B cell (primary cell): ENCODE measurements around the gene NUP42.

Experiments
- EZH2 ChIP-seq: IDR thresholded peaks from 2 replicates; pipeline ENCODE4 v1.6.1; 2012; ENCODE audit warnings: borderline replicate concordance, low read depth, mild to moderate bottlenecking, moderate library complexity, low read length; ENCODE audit not compliant: insufficient read depth, poor library complexity, severe bottlenecking
- TF ChIP-seq, protein P1 (sequence below): fragments of 200-600 bp; IDR thresholded peaks from one replicate; pipeline ENCODE4 v1.8.0; 2022; ENCODE audit warnings: antibody characterized with exemption, mild to moderate bottlenecking

DNA sequence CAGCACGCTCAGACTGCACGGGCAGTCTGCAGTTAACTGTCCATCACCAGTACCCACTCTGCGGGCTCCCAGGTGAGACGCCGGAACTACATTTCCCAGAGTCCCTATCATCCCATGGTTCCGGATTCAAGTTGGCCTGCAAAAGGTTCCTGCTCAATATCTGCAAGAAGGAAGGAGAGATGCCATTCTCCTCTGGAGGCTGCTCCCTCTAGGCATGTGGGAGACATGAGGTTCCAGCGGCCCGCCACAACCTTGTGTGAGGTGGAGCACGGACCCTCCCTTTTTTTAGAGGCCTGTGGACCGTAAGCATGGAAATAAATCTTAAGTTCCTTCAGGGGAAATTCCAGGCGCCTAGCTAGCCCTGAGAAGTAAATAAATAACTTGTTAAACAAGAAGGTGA lies 29.7 kb downstream of the NUP42 start:
- TF ChIP-seq, protein P1, sequence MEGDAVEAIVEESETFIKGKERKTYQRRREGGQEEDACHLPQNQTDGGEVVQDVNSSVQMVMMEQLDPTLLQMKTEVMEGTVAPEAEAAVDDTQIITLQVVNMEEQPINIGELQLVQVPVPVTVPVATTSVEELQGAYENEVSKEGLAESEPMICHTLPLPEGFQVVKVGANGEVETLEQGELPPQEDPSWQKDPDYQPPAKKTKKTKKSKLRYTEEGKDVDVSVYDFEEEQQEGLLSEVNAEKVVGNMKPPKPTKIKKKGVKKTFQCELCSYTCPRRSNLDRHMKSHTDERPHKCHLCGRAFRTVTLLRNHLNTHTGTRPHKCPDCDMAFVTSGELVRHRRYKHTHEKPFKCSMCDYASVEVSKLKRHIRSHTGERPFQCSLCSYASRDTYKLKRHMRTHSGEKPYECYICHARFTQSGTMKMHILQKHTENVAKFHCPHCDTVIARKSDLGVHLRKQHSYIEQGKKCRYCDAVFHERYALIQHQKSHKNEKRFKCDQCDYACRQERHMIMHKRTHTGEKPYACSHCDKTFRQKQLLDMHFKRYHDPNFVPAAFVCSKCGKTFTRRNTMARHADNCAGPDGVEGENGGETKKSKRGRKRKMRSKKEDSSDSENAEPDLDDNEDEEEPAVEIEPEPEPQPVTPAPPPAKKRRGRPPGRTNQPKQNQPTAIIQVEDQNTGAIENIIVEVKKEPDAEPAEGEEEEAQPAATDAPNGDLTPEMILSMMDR: no peak
- TF ChIP-seq EZH2: no peak
